Measurements from ENCODE around the gene SLC25A10. TPM values are rescaled to one million over a fixed set of nuclear protein-coding genes. Genes with fewer than 3 reads are reported as not detected.

The SLC25A10 gene
- total RNA-seq, 4 donors from 2014 or later, result 37.1 to 109 (median 64.1) TPM

DNA sequence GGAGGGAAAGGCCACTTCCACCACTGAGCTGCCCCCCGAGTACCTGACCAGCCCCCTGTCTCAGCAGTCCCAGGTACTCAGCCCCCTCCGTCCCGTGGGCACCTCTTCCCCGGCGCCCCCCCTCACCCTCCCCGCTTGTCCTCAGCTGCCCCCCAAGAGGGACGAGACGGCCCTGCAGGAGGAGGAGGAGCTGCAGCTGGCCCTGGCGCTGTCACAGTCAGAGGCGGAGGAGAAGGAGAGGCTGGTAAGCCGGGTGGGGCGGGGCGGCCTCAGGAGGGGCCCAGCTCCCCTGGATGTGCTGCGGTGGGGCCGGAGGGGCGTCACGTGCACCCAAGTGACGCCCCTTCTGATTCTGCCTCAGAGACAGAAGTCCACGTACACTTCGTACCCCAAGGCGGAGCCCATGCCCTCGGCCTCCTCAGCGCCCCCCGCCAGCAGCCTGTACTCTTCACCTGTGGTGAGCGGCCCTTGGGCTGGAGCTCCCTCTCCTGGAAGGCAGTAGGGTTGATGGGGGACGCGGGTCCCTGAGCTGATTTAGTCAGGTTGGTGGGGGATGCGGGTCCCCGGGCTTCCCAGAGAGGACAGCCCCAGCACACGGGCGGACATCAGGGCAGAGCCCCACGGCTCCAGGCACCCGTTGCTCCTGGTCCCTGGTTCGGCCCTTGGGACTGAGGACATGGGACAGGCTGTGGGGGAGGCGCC lies 18.4 kb upstream of the SLC25A10 start:
- TF ChIP-seq, protein P1, sequence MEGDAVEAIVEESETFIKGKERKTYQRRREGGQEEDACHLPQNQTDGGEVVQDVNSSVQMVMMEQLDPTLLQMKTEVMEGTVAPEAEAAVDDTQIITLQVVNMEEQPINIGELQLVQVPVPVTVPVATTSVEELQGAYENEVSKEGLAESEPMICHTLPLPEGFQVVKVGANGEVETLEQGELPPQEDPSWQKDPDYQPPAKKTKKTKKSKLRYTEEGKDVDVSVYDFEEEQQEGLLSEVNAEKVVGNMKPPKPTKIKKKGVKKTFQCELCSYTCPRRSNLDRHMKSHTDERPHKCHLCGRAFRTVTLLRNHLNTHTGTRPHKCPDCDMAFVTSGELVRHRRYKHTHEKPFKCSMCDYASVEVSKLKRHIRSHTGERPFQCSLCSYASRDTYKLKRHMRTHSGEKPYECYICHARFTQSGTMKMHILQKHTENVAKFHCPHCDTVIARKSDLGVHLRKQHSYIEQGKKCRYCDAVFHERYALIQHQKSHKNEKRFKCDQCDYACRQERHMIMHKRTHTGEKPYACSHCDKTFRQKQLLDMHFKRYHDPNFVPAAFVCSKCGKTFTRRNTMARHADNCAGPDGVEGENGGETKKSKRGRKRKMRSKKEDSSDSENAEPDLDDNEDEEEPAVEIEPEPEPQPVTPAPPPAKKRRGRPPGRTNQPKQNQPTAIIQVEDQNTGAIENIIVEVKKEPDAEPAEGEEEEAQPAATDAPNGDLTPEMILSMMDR (IDR thresholded peaks at IDR 0.05), result no peak
- no peak for TF ChIP-seq POLR2A (IDR thresholded peaks at IDR 0.05)
- Histone ChIP-seq H3K4me3 (no peak overlapping the region), H3K27ac (no peak overlapping the region), H3K9me3 (no peaks in the 10 kb centered on the region), H3K4me1 (no peaks in the 10 kb centered on the region), H3K27me3 (no peaks in the 10 kb centered on the region), H3K36me3 (peaks cover 0 to 100% (median 0%) of the 10 kb centered on the region in 3 donors)
- no peak for DNase-seq

- Histone ChIP-seq H3K27me3 (no peaks in the 10 kb centered on the region), H3K4me3 (no peak overlapping the region), H3K4me1 (no peaks in the 10 kb centered on the region), H3K27ac (no peak overlapping the region), H3K36me3 (peaks cover 0 to 97% (median 0%) of the 10 kb centered on the region in 3 donors), H3K9me3 (no peaks in the 10 kb centered on the region)
- DNase-seq, result no peak
- TF ChIP-seq, protein P1 (IDR thresholded peaks at IDR 0.05), result no peak
- no peak for TF ChIP-seq POLR2A (IDR thresholded peaks at IDR 0.05)
Observed at GRCh38 chr17:81694810-81695209, 17.3 kb upstream of the SLC25A10 start.

GRCh38 chr17:81695211-81695610 lies 16.9 kb upstream of the SLC25A10 start:
- Histone ChIP-seq H3K27ac (no peak overlapping the region), H3K4me1 (no peaks in the 10 kb centered on the region), H3K4me3 (no peak overlapping the region), H3K9me3 (no peaks in the 10 kb centered on the region), H3K27me3 (no peaks in the 10 kb centered on the region), H3K36me3 (peaks cover 0 to 95% (median 0%) of the 10 kb centered on the region in 3 donors)
- no peak for TF ChIP-seq POLR2A (IDR thresholded peaks at IDR 0.05)
- TF ChIP-seq, protein P1 (IDR thresholded peaks at IDR 0.05), result no peak
- no peak for DNase-seq

DNA sequence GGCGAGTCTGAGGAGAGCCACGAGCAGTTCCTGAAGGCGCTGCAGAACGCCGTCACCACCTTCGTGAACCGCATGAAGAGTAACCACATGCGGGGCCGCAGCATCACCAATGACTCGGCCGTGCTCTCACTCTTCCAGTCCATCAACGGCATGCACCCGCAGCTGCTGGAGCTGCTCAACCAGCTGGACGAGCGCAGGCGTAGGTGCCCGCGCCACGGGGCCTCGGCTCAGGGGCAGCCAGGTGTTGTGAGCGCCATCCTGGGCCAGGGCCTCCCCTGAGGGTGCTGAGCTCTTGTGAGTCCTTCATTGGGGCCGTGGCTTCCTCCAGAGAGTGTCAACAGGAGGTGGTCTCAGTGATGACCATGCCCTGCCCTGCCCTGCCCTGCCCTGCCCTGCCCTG lies 16.3 kb upstream of the SLC25A10 start:
- Histone ChIP-seq H3K4me1 (peaks cover 0 to 4% (median 0%) of the 10 kb centered on the region in 4 donors), H3K36me3 (peaks cover 0 to 95% (median 0%) of the 10 kb centered on the region in 3 donors), H3K27me3 (no peaks in the 10 kb centered on the region), H3K4me3 (no peak overlapping the region), H3K9me3 (no peaks in the 10 kb centered on the region), H3K27ac (no peak overlapping the region)
- DNase-seq, result no peak
- TF ChIP-seq, protein P1 (IDR thresholded peaks at IDR 0.05), result no peak
- no peak for TF ChIP-seq POLR2A (IDR thresholded peaks at IDR 0.05)

DNA sequence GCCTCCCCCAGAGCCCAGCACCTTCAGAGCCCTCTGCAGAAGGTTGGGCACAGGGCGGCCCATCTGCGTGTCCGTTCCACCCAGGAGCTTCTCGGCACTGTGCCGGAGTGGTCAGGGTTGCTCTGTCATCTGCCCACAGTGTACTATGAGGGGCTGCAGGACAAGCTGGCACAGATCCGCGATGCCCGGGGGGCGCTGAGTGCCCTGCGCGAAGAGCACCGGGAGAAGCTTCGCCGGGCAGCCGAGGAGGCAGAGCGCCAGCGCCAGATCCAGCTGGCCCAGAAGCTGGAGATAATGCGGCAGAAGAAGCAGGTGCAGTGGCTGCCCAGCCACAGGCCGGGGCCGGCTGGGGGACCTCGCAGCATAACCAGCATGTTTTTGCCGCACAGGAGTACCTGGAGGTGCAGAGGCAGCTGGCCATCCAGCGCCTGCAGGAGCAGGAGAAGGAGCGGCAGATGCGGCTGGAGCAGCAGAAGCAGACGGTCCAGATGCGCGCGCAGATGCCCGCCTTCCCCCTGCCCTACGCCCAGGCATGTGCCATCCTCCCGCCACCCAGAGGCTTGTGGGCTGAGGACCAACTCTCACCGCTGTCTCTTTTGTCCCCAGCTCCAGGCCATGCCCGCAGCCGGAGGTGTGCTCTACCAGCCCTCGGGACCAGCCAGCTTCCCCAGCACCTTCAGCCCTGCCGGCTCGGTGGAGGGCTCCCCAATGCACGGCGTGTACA lies 15.7 kb upstream of the SLC25A10 start:
- Histone ChIP-seq H3K27ac (no peak overlapping the region), H3K9me3 (no peaks in the 10 kb centered on the region), H3K36me3 (peaks cover 0 to 95% (median 0%) of the 10 kb centered on the region in 3 donors), H3K4me1 (peaks cover 0 to 10% (median under 1%) of the 10 kb centered on the region in 4 donors), H3K4me3 (no peak overlapping the region), H3K27me3 (no peaks in the 10 kb centered on the region)
- no peak for TF ChIP-seq POLR2A (IDR thresholded peaks at IDR 0.05)
- TF ChIP-seq, protein P1 (IDR thresholded peaks at IDR 0.05), result no peak
- no peak for DNase-seq
